ENCODE measurements around the gene MS4A4A. TPM values are rescaled to one million over a fixed set of nuclear protein-coding genes. Genes with fewer than 3 reads are reported as not detected.

MS4A4A gene
- total and polyA plus RNA-seq, 9 of the 15 experiments (the other 6 are each of a cell fraction or from before 2014, with no cell fraction given), result 0.77 to 41.4 (median 10.1) TPM

DNA sequence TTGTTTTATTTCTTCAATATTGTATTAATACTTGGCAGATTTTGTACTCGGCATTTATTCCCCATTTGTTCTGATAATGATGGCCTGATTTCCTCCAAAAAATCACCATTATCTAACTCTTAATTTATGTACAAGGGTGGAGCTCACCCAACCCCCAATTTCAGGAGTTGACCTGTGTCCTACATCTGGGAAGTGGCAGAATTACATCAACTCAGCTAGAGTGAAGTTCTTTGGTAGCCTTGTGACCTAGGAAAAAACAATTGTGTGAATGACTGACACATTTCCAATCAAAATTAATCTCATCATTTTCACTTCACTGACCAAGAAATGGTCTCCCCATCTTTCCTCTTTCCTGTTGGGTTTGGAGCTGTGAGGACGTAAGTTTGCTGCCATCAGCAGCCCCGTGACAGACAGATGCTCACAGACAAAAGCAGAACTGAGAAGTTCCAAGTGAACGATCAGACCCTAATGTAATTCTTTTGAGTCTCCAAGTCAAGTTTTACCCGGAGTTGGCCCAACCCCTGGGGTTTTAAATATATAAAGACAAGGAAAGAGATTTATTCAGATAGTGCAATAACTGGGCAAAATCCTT is 30.0 kb downstream of the MS4A4A start:
- no peak overlapping the region for H3K4me3 ChIP-seq
- 17% methylated on average over 4 of the region's 5 CpGs for WGBS (ENCODE audit: insufficient coverage, low coverage, missing lambda C conversion rate)
- no TSS peak for BruUV-seq (replicated peaks)
- in situ Hi-C loops (cut with MboI), result no loop called here
- ATAC-seq, result no peak
- ChIA-PET POLR2A (interaction anchor here (1.7 kb wide), 1 partner anchor 9 kb away, joined by 5 read pairs; no protein-coding TSS in a partner anchor), CTCF (ENCODE audit: low intra/inter-chr PET ratio) (no interaction called here)
- no peaks in the 10 kb centered on the region for H3K79me2 ChIP-seq (ENCODE audit: control insufficient read depth, insufficient read depth, low read length)
- intact Hi-C loops (cut with micrococcal nuclease), result no loop called here
- no peaks in the 10 kb centered on the region for H3K4me1 ChIP-seq (replicated peaks in 1 of 2; ENCODE audit: control insufficient read depth in 2 of 2, insufficient read depth in 2 of 2, low read length in 2 of 2)
- TF ChIP-seq ZNF644 (tag; IDR thresholded peaks at IDR 0.05; ENCODE audit: low read depth) (no peak), TFAM (CRISPR knock-in tag; conservative IDR thresholded peaks at IDR 0.05) (no peak), ATF6 (CRISPR knock-in tag; IDR thresholded peaks at IDR 0.05) (no peak), KDM2B (CRISPR knock-in tag; IDR thresholded peaks at IDR 0.05) (no peak), KDM4B (IDR thresholded peaks at IDR 0.05; ENCODE audit: borderline replicate concordance in 2 of 2, low read depth in 1 of 2) (no peak), HDAC6 (IDR thresholded peaks at IDR 0.05; ENCODE audit: low read depth, low read length) (no peak), MYNN (IDR thresholded peaks at IDR 0.05) (no peak), MYNN (CRISPR knock-in tag; IDR thresholded peaks at IDR 0.05) (no peak), ZC3H8 (IDR thresholded peaks at IDR 0.05) (no peak), MTA2 (IDR thresholded peaks at IDR 0.05; ENCODE audit: low read depth) (no peak), ZNF134 (CRISPR knock-in tag; conservative IDR thresholded peaks at IDR 0.05) (no peak), FIP1L1 (IDR thresholded peaks at IDR 0.05; ENCODE audit: low read depth, low read length, poor library complexity, severe bottlenecking) (no peak)
- TF ChIP-seq, protein P1, sequence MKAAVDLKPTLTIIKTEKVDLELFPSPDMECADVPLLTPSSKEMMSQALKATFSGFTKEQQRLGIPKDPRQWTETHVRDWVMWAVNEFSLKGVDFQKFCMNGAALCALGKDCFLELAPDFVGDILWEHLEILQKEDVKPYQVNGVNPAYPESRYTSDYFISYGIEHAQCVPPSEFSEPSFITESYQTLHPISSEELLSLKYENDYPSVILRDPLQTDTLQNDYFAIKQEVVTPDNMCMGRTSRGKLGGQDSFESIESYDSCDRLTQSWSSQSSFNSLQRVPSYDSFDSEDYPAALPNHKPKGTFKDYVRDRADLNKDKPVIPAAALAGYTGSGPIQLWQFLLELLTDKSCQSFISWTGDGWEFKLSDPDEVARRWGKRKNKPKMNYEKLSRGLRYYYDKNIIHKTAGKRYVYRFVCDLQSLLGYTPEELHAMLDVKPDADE (conservative IDR thresholded peaks at IDR 0.05; ENCODE audit: control insufficient read depth, low read depth, low read length), result no peak
- DNase-seq (ENCODE audit: extremely low read depth in 1 of 4, low spot score in 3 of 4), result no peak
- FAIRE-seq, result no peak
- no peaks in the 10 kb centered on the region for H4K20me1 ChIP-seq (replicated peaks; ENCODE audit: control insufficient read depth, insufficient read depth, low read length)
- no peak overlapping the region for H3K27ac ChIP-seq (ENCODE audit: extremely low read depth, low read depth, low read length)
- H3K27me3 ChIP-seq (ENCODE audit: control insufficient read depth in 2 of 2, insufficient read depth in 2 of 2, low read length in 2 of 2), result no peaks in the 10 kb centered on the region
- no peaks in the 10 kb centered on the region for H3K9me3 ChIP-seq (replicated peaks; ENCODE audit: control insufficient read depth, insufficient read depth, low read depth, low read length)
- no peaks in the 10 kb centered on the region for H3K9me1 ChIP-seq (ENCODE audit: control insufficient read depth, insufficient read depth, low read length)
- H2AFZ ChIP-seq (ENCODE audit: low read depth, low read length), result no peak overlapping the region
- H3K4me2 ChIP-seq (ENCODE audit: insufficient read depth, low read length), result no peak overlapping the region
- H3K9ac ChIP-seq (ENCODE audit: insufficient read depth in 1 of 2, low read depth in 2 of 2, low read length in 2 of 2), result no peak overlapping the region
- H3K36me3 ChIP-seq (ENCODE audit: control insufficient read depth, insufficient read depth, low read length), result no peaks in the 10 kb centered on the region
